DMS 273 treated with DMSO at 0.1 percent for 48 hours (cell line): Measurements from ENCODE around the gene OR6Y1.

Source experiments
- DNase-seq: peaks from one replicate; lab custom pipeline; 2025; lab: John Stamatoyannopoulos, UW

Gene OR6Y1, protein sequence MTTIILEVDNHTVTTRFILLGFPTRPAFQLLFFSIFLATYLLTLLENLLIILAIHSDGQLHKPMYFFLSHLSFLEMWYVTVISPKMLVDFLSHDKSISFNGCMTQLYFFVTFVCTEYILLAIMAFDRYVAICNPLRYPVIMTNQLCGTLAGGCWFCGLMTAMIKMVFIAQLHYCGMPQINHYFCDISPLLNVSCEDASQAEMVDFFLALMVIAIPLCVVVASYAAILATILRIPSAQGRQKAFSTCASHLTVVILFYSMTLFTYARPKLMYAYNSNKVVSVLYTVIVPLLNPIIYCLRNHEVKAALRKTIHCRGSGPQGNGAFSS

GRCh38 chr1:158554352-158554751 is at the start of gene OR6Y1:
TSS of gene OR6Y1 (minus strand) at chr1:158554405. CDS start at chr1:158548105, 6,300 bp downstream.
- DNase-seq = no peak

DNA sequence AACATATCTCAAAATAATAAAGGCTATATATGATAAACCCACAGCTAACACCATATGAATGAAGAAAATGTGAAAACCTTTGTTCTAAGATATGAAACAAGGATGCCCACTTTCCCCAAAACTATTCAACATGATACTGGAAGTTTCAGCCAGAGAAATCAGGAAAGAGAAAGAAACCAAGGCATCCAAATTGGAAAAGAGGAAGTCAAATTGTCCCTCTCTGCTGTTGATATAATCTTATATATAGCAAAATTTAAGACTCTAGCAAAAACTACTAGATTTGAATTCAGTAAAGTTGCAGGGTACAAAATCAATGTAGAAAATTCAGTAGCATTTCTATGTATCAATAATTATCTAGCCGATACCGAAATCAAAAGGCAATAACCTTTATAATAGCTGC is 46.5 kb upstream of the OR6Y1 start:
- no peak for DNase-seq

GRCh38 chr1:158586942-158587341 is 32.7 kb upstream of the OR6Y1 start:
- no peak for DNase-seq

DNA sequence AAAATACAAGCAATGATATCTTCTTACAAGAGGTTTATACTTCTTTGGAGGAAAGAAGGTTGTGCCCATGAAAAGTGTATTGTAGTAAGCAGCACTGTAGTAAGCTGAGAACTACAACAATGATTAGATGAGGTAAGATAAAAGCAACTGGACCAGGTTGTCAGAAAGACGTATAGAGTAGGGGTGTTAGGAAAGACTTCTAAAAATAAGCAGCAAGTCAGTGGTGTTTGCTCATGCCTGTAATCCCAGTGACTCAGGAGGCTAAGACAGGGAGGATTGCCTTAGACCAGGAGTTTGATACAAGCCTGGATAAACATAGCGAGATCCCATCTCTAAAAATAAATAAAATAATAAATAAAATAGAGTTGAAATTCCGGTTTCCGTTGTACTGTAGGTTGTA is 29.8 kb upstream of the OR6Y1 start:
- no peak for DNase-seq

DNA sequence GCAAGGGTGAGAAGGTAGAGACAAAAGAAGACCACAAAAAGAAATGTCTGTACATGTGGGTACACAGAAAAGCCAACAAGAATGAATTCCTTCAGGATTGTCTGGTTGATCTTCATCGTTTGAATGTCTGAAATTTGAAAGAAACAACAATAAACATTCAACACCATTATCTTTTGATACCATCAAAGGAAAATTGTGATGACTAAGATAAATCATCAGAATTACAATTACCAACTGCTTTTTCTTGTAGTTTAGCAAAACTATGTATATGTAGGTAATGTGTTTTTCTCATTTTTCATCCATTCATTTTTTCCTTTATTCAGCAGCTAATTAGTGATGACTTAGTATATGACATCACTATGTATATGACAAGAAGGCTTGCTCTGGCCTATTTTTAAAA is 25.5 kb upstream of the OR6Y1 start, which contains the start of gene OR10X1:
Gene OR10X1 (minus strand): TSS at position 167 of the 400 bp plus-strand sequence. CDS start 0 bp downstream, at position 167.
- no peak for DNase-seq

DNA sequence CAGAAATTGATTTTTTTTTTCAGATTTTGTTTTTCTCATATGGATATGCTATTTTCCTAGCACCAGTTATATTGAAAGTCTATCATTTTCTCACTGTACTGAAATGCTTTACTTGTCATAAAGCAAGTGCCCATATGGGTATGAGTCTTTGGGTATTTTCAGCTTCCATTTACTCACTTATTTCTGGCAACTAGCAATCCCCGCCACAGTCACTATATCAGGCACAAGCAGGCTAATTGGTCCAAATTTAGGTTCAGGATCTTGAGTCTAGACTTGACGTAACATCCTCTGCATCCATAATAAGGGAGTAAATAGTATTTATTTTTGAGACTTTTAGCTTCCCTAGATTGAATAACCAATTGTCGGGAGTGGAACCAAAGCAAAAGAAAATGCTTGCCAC is 23.4 kb upstream of the OR6Y1 start:
- no peak for DNase-seq

DNA sequence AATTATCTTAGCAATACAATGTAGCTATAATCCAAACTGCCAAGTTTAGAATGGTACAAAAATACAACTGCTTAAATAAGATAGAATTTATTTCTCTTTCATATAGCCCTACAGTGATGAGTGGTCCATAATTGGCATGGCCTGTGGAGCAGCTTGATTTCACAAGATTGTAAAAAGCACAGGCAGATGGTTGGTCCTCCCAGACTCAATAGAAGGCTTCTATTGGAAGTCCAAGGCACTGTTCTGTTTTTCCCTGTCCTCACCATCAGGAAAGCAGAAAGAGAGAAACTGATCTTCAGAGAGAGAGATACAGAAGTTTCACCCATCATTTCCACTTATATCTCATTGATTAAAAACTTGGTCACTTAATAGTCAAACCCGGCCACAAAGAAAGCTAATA is 18.0 kb upstream of the OR6Y1 start:
- no peak for DNase-seq

- no peak for DNase-seq
Observed at GRCh38 chr1:158570480-158570879, 16.3 kb upstream of the OR6Y1 start, which contains the start of gene OR6P1. TSS of gene OR6P1 (minus strand) at chr1:158570580. CDS start at chr1:158563604, 6,976 bp downstream.

GRCh38 chr1:158564608-158565007 is 10.4 kb upstream of the OR6Y1 start:
- DNase-seq = no peak

- DNase-seq = peak; percentile 1
Observed at GRCh38 chr1:158563853-158564252, 9.6 kb upstream of the OR6Y1 start.

GRCh38 chr1:158559696-158560095 is 5.5 kb upstream of the OR6Y1 start:
- no peak for DNase-seq

DNA sequence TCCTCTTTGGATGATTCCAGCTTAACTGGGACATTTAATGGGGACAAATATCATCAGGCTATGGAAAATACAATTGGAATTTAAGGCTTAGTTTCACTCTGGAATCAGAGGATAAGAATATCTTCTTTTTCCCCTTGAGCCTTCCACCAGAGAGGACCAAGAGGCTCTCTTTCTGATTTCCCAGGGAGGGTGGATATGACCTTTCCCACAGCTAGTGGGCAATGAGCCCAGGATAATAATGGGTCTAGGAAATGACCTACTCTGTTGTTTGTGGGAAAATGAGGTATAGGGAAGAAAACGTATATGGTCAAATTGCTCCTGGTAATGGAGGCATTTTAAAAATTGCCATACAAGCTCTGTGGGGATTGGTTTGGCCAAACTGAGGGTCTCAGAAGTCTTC is 1.9 kb downstream of the OR6Y1 start:
- DNase-seq = no peak

- no peak for DNase-seq
Observed at GRCh38 chr1:158547533-158547932, 6.7 kb downstream of the OR6Y1 start.

DNA sequence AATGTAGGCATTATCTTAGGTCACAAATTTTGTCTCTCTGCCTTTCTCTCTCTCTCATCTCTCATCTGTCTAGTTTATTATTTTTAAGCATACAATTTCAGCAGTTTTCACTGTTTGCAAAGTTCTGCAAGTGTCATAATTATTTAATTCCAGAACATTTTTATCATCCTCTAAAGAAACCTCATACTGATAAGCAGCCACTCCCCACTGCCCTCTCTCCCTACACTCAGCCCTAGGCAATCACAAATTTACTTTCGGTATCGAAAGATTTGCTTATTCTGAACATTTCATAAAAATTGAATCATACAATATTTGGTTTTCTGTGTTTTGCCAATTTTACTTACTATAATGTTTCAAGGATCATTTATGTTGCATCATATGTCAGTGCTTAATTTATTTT is 16.6 kb downstream of the OR6Y1 start:
- no peak for DNase-seq

GRCh38 chr1:158534496-158534895 is 19.7 kb downstream of the OR6Y1 start:
- no peak for DNase-seq

DNA sequence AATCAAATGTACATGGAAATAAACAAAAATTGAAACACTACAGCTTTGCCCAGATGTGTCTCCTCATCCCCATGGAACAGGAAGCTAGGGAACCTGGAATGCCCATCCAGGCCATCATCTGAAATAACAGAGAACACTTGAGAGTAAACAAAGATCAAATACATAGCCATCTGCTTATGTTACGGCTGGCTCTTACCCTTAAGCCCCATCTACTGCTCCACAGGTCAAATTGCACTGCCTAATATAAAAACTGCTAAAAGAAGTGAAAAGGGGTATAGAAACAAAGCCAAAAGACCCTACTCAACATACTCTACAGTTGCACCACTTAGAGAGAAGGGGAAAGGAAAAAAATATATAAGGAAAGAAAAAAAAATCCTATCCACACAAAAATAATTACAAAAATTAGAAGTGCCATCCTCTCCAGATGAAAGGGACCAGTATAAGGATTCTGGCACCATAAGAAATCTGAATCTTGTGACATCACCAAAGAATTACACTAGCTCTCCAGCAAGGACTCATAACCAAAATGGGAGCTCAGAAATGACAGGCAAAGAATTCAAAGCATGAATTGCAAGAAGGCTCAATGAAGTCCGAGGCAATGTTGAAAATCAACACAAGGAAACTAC is 26.9 kb downstream of the OR6Y1 start:
- DNase-seq = no peak

DNA sequence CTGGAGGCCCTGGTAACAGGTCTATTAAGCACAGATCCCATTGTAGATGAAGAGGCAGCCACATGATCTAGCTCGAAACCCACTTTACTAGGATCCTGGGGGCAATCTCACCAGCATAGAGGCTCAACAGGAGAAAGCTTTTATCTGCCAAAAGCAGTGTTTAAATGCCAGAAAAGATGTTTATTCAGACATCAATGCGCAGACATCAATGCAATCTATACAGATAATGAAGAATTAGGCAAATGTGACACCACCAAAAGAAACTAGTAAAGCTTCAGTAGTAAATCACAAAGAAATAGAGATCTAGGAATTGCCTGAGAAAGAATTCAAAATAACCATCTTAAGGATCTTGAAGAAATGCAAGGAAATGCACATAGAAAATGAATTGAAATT is 32.5 kb downstream of the OR6Y1 start:
- DNase-seq = no peak

GRCh38 chr1:158520955-158521665 is 33.1 kb downstream of the OR6Y1 start:
- no peak for DNase-seq

GRCh38 chr1:158520021-158520420 is 34.2 kb downstream of the OR6Y1 start:
- DNase-seq = no peak

DNA sequence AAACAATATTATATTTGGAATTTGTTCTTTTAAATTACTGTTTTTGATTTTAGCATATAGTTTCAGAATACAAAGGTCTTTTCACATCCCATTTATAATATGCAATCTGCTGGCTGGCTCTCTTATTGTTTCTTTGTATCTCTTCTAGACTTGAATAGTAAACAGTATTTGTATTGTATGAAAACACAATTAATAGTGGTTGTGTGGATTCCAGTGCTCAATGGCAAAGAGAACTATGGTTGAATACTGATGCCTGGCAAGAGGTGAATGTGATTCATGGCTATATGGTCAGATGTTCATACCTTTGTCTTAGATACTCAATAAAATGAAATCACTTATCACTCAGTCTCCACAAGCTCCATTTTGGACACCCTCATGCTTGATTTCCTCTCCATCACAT is 37.2 kb downstream of the OR6Y1 start:
- DNase-seq = no peak

GRCh38 chr1:158509471-158510156 is 44.6 kb downstream of the OR6Y1 start:
- no peak for DNase-seq

- DNase-seq = no peak
Observed at GRCh38 chr1:158507511-158507910, 46.7 kb downstream of the OR6Y1 start.
